ENCODE results near the gene KCTD12. TPM values are rescaled to one million over a fixed set of nuclear protein-coding genes. Genes with fewer than 3 reads are reported as not detected.

Gene KCTD12
- total and polyA plus RNA-seq, 2 donors (not counting 3 experiments of a cell fraction or from before 2014, with no cell fraction given), result 95.9 to 116 TPM

DNA sequence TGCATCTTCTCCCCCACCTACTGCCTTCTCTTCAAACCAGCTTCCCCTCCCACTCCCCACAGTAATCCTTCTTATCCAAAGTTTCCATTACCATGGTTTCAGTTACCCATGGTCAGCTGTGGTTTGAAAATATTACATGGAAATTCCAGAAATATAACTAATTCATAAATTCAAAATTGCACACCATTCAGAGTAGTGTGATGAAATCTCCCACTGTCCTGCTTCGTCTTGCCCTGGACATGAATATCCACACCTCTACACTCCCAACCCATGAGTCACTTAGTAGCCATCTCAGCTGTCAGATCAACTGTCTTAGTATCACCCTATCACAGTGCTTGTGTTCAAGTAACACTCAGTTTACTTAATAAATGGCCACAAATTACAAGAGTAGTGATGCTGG lies 3.8 kb upstream of the KCTD12 start:
- ChIA-PET CTCF (no interaction called here), POLR2A (no interaction called here)
- no TSS peak for BruUV-seq (replicated peaks)
- DNase-seq (ENCODE audit: low read depth, low spot score), result no peak
- intact Hi-C loops (cut with micrococcal nuclease) (no loop called here), dilution Hi-C loops (cut with MboI; ENCODE audit: extremely low pct_ligation_motif_present, low sequenced_read_pairs) (no loop called here)
- Histone ChIP-seq H3K27ac (ENCODE audit: insufficient read depth, low read depth, low read length) (no peak overlapping the region), H3K36me3 (ENCODE audit: control insufficient read depth in 2 of 2, extremely low read depth in 1 of 2, insufficient read depth in 2 of 2, low read length in 2 of 2) (no peaks in the 10 kb centered on the region), H3K4me2 (ENCODE audit: insufficient read depth, low read length) (no peak overlapping the region), H3K9me3 (replicated peaks; ENCODE audit: control insufficient read depth, insufficient read depth, low read length) (no peaks in the 10 kb centered on the region), H2AFZ (ENCODE audit: low read depth, low read length) (no peak overlapping the region), H3K27me3 (ENCODE audit: control insufficient read depth in 2 of 2, insufficient read depth in 2 of 2, low read length in 2 of 2) (no peaks in the 10 kb centered on the region), H3K79me2 (ENCODE audit: control insufficient read depth, insufficient read depth, low read length) (peaks cover 4% of the 10 kb centered on the region), H3K9me1 (replicated peaks; ENCODE audit: control insufficient read depth, extremely low read depth, insufficient read depth, low read length) (no peaks in the 10 kb centered on the region), H3K4me3 (replicated peaks in 1 of 3; ENCODE audit: insufficient read depth in 1 of 3, low read depth in 1 of 3, low read length in 3 of 3) (no peak overlapping the region), H3K4me1 (ENCODE audit: control insufficient read depth, extremely low read depth, insufficient read depth, low read length) (peaks cover 5% of the 10 kb centered on the region), H4K20me1 (replicated peaks; ENCODE audit: control insufficient read depth, extremely low read depth, insufficient read depth, low read length) (no peaks in the 10 kb centered on the region), H3K9ac (replicated peaks; ENCODE audit: extremely low read depth, insufficient read depth, low read length) (no peak overlapping the region)
- FAIRE-seq, result no peak
- TF ChIP-seq GATA2 (IDR thresholded peaks at IDR 0.05; ENCODE audit: insufficient read depth, insufficient read length, low read depth, low read length) (no peak), FOS (IDR thresholded peaks at IDR 0.05; ENCODE audit: borderline replicate concordance, insufficient read depth, low read length) (no peak), JUN (IDR thresholded peaks at IDR 0.05; ENCODE audit: borderline replicate concordance, insufficient read depth, insufficient read length, low read depth) (no peak), MYC (IDR thresholded peaks at IDR 0.05; ENCODE audit: low read depth, low read length) (no peak), POLR2AphosphoS5 (IDR thresholded peaks at IDR 0.05; ENCODE audit: insufficient read depth, low read depth, low read length) (no peak), POLR2A (IDR thresholded peaks at IDR 0.05; ENCODE audit: low read depth, low read length) (no peak), EZH2 (IDR thresholded peaks at IDR 0.05; ENCODE audit: borderline replicate concordance, low read depth, low read length, severe bottlenecking) (no peak)
- TF ChIP-seq, protein P1, sequence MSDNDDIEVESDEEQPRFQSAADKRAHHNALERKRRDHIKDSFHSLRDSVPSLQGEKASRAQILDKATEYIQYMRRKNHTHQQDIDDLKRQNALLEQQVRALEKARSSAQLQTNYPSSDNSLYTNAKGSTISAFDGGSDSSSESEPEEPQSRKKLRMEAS (IDR thresholded peaks at IDR 0.05; ENCODE audit: insufficient read depth, insufficient read length), result no peak
- TF ChIP-seq, protein P2, sequence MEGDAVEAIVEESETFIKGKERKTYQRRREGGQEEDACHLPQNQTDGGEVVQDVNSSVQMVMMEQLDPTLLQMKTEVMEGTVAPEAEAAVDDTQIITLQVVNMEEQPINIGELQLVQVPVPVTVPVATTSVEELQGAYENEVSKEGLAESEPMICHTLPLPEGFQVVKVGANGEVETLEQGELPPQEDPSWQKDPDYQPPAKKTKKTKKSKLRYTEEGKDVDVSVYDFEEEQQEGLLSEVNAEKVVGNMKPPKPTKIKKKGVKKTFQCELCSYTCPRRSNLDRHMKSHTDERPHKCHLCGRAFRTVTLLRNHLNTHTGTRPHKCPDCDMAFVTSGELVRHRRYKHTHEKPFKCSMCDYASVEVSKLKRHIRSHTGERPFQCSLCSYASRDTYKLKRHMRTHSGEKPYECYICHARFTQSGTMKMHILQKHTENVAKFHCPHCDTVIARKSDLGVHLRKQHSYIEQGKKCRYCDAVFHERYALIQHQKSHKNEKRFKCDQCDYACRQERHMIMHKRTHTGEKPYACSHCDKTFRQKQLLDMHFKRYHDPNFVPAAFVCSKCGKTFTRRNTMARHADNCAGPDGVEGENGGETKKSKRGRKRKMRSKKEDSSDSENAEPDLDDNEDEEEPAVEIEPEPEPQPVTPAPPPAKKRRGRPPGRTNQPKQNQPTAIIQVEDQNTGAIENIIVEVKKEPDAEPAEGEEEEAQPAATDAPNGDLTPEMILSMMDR (IDR thresholded peaks at IDR 0.05; ENCODE audit: extremely low read depth in 1 of 2, insufficient read depth in 1 of 2, low read depth in 1 of 2, low read length in 2 of 2), result no peak

Data from endothelial cell of umbilical vein (primary cell).